IMR-90 (cell line): Measurements from ENCODE around the gene KRT28. TPM values are rescaled to one million over a fixed set of nuclear protein-coding genes. Genes with fewer than 3 reads are reported as not detected.

Source experiments
- ATAC-seq: fragments of 200-7000 bp; cut with Tn5 transposase; 2 replicates; pipeline ENCODE4 v1.9.1; 2020; ENCODE audit warnings: low read depth, mild to moderate bottlenecking, moderate library complexity
- BruUV-seq: library from RNA; stranded (reverse); fragments of 400-500 nt; replicated peaks from 2 replicates; lab custom pipeline; 2021; lab: Mats Ljungman, UMichigan
- CTCF ChIA-PET: fragments of 300-600 bp; formaldehyde crosslinking; extraction: SDS; loops from one replicate; lab custom pipeline; 2021; ENCODE audit warnings: antibody characterized with exemption; lab: Yijun Ruan, JAX
- POLR2A ChIA-PET: fragments of 300-600 bp; sonication (Branson Sonifier 250); formaldehyde crosslinking; loops from one replicate; lab custom pipeline; 2022; ENCODE audit warnings: antibody characterized with exemption; ENCODE audit not compliant: unreplicated experiment; lab: Charles Lee
- DNase-seq: peaks from one replicate; pipeline ENCODE4 v3.0.0; 2013
- H2AFZ ChIP-seq: replicated peaks from 2 replicates; pipeline ENCODE3; 2013; ENCODE audit warnings: low read length, mild to moderate bottlenecking; ENCODE audit not compliant: poor library complexity
- H2AK5ac ChIP-seq: 2 replicates; pipeline ENCODE4 v1.6.1; 2013; ENCODE audit warnings: low read depth, low read length, inconsistent platforms
- H2AK9ac ChIP-seq: replicated peaks from 2 replicates; pipeline ENCODE3; 2013; ENCODE audit warnings: mild to moderate bottlenecking, low read depth, low read length, moderate library complexity; ENCODE audit not compliant: poor library complexity
- H2BK120ac ChIP-seq: 2 replicates; pipeline ENCODE4 v1.6.1; 2013; ENCODE audit warnings: low read depth, low read length, inconsistent platforms
- H2BK15ac ChIP-seq: 3 replicates; pipeline ENCODE4 v1.6.1; 2013; ENCODE audit warnings: low read depth, low read length, inconsistent platforms
- H2BK20ac ChIP-seq: 2 replicates; pipeline ENCODE4 v1.6.1; 2013; ENCODE audit warnings: low read depth, mild to moderate bottlenecking, inconsistent platforms, low read length, moderate library complexity
- H2BK5ac ChIP-seq: 2 replicates; pipeline ENCODE4 v1.6.1; 2013; ENCODE audit warnings: mild to moderate bottlenecking, low read depth, low read length, inconsistent platforms; ENCODE audit not compliant: poor library complexity, severe bottlenecking
- H3K14ac ChIP-seq: replicated peaks from 2 replicates; pipeline ENCODE4 v1.6.1; 2013; ENCODE audit warnings: low read depth, low read length, inconsistent platforms
- H3K18ac ChIP-seq: 2 replicates; pipeline ENCODE4 v1.6.1; 2013; ENCODE audit warnings: low read depth, low read length, control low read depth
- H3K23ac ChIP-seq: 2 replicates; pipeline ENCODE4 v1.6.1; 2013; ENCODE audit warnings: low read depth, low read length, inconsistent platforms
- H3K27ac ChIP-seq: 2 replicates; pipeline ENCODE4 v1.5.1; 2013; ENCODE audit warnings: mild to moderate bottlenecking, control low read depth, low read length; ENCODE audit not compliant: insufficient read depth
- H3K27me3 ChIP-seq: 2 replicates; pipeline ENCODE4 v1.6.1; 2013; ENCODE audit warnings: low read length; ENCODE audit not compliant: control insufficient read depth, insufficient read depth
- H3K36me3 ChIP-seq: 2 replicates; pipeline ENCODE4 v1.6.1; 2013; ENCODE audit warnings: low read length, mixed read lengths; ENCODE audit not compliant: control insufficient read depth, insufficient read depth
- H3K4ac ChIP-seq: 2 replicates; pipeline ENCODE4 v1.6.1; 2013; ENCODE audit warnings: low read depth, low read length, inconsistent platforms
- H3K4me1 ChIP-seq: 2 replicates; pipeline ENCODE4 v1.6.1; 2013; ENCODE audit warnings: low read length, mixed read lengths; ENCODE audit not compliant: control insufficient read depth, insufficient read depth
- H3K4me2 ChIP-seq: 2 replicates; pipeline ENCODE4 v1.6.1; 2013; ENCODE audit warnings: low read depth, mild to moderate bottlenecking, control low read depth, low read length, moderate library complexity
- H3K4me3 ChIP-seq: 2 replicates; pipeline ENCODE4 v1.5.1; 2013; ENCODE audit warnings: low read depth, mild to moderate bottlenecking, control low read depth, low read length, moderate library complexity; ENCODE audit not compliant: insufficient read depth
- H3K56ac ChIP-seq: 2 replicates; pipeline ENCODE4 v1.6.1; 2013; ENCODE audit warnings: low read length, inconsistent platforms; ENCODE audit not compliant: insufficient read depth; ENCODE audit errors: extremely low read depth
- H3K79me1 ChIP-seq, 2 experiments: 2 replicates each; pipeline ENCODE4 v1.6.1; 2013; ENCODE audit warnings: low read length in 2 of 2, inconsistent platforms in 1 of 2, low read depth in 1 of 2
- H3K9ac ChIP-seq: 2 replicates; pipeline ENCODE4 v1.6.1; 2013; ENCODE audit warnings: low read depth, low read length, control low read depth
- H3K9me1 ChIP-seq: 2 replicates; pipeline ENCODE4 v1.6.1; 2013; ENCODE audit warnings: low read length, inconsistent platforms; ENCODE audit not compliant: insufficient read depth
- H3K9me3 ChIP-seq: 2 replicates; pipeline ENCODE4 v1.6.1; 2013; ENCODE audit warnings: low read length; ENCODE audit not compliant: control insufficient read depth, insufficient read depth
- H4K20me1 ChIP-seq: 2 replicates; pipeline ENCODE4 v1.6.1; 2013; ENCODE audit warnings: low read length, inconsistent platforms; ENCODE audit not compliant: insufficient read depth
- H4K5ac ChIP-seq: 2 replicates; pipeline ENCODE4 v1.6.1; 2013; ENCODE audit warnings: mild to moderate bottlenecking, low read depth, low read length, control low read depth
- H4K8ac ChIP-seq, 2 experiments: 2 replicates each; pipeline ENCODE4 v1.6.1; 2013; ENCODE audit warnings: low read depth in 2 of 2, low read length in 2 of 2, control low read depth in 1 of 2, inconsistent platforms in 1 of 2
- H4K91ac ChIP-seq: 2 replicates; pipeline ENCODE4 v1.6.1; 2013; ENCODE audit warnings: low read depth, low read length, inconsistent platforms; ENCODE audit not compliant: insufficient read depth
- BHLHE40 ChIP-seq: fragments of 150-350 bp; IDR thresholded peaks from 2 replicates; pipeline ENCODE4 v1.6.1; 2016; ENCODE audit warnings: mild to moderate bottlenecking, low read depth, low read length
- CHD1 ChIP-seq: IDR thresholded peaks from 2 replicates; pipeline ENCODE4 v1.6.1; 2012; ENCODE audit warnings: low read depth, low read length, improper control_type of control experiment
- FOS ChIP-seq: fragments of 150-350 bp; IDR thresholded peaks from 2 replicates; pipeline ENCODE4 v1.6.1; 2016; ENCODE audit warnings: low read depth, low read length
- MAFK ChIP-seq: IDR thresholded peaks from 2 replicates; pipeline ENCODE4 v1.6.1; 2012; ENCODE audit warnings: low read depth, low read length, improper control_type of control experiment
- MAZ ChIP-seq: IDR thresholded peaks from 2 replicates; pipeline ENCODE4 v1.6.1; 2012; ENCODE audit warnings: low read depth, mild to moderate bottlenecking, low read length, improper control_type of control experiment, moderate library complexity, borderline replicate concordance
- MXI1 ChIP-seq: IDR thresholded peaks from 2 replicates; pipeline ENCODE4 v1.6.1; 2012; ENCODE audit warnings: low read depth, mild to moderate bottlenecking, low read length, moderate library complexity, borderline replicate concordance
- RAD21 ChIP-seq: IDR thresholded peaks from 2 replicates; pipeline ENCODE4 v1.6.1; 2012; ENCODE audit warnings: low read length, improper control_type of control experiment
- RFX5 ChIP-seq: IDR thresholded peaks from 2 replicates; pipeline ENCODE4 v1.8.0; 2012; ENCODE audit warnings: low read depth, mild to moderate bottlenecking, low read length, moderate library complexity
- WGBS, 2 experiments: methylation state at CpG; one replicate each; pipeline versions ENCODE4 v1.1.5 to v1.1.7; 2013; ENCODE audit warnings: missing lambda C conversion rate in 2 of 2; ENCODE audit not compliant: insufficient read length in 1 of 2; ENCODE audit errors: extremely low coverage in 2 of 2; 5-methylcytosine and 5-hydroxymethylcytosine counted together
- dilution Hi-C: fragments of 300-500 bp; cut with HindIII; formaldehyde crosslinking; loops from one replicate; pipeline ENCODE4 v1.14.3; 2018; ENCODE audit warnings: low sequenced_read_pairs; ENCODE audit not compliant: unreplicated experiment
- in situ Hi-C: fragments of 300-500 bp; cut with MboI; formaldehyde crosslinking; loops from 3 replicates; pipeline ENCODE4 v1.14.3; 2019; ENCODE audit warnings: low sequenced_read_pairs, inconsistent platforms, mixed read lengths
- intact Hi-C: fragments of 100-400 bp; cut with micrococcal nuclease; formaldehyde crosslinking; loops from 2 replicates; pipeline ENCODE4 v1.10.0; 2022
- polyA plus RNA-seq, 3 experiments: library from polyadenylated mRNA; depleted of rRNA; stranded (reverse); fragments of >200 nt; gene quantifications; 2 replicates each; pipeline ENCODE4 v1.2.3, GENCODE V29; 2012; ENCODE audit warnings: low replicate concordance in 1 of 3
- total RNA-seq: library from RNA; depleted of rRNA; stranded (reverse); fragments of >200 nt; gene quantifications from 2 replicates; pipeline ENCODE4 v1.2.3, GENCODE V29; 2012
- TF ChIP-seq, protein P1 (sequence below): fragments of 150-350 bp; IDR thresholded peaks from 2 replicates; pipeline ENCODE4 v1.6.1; 2017; ENCODE audit warnings: mild to moderate bottlenecking, antibody characterized with exemption, low read length, low read depth

The KRT28 gene
- total and polyA plus RNA-seq, 2 of the 4 experiments (the other 2 are of a cell fraction) = not detected

DNA sequence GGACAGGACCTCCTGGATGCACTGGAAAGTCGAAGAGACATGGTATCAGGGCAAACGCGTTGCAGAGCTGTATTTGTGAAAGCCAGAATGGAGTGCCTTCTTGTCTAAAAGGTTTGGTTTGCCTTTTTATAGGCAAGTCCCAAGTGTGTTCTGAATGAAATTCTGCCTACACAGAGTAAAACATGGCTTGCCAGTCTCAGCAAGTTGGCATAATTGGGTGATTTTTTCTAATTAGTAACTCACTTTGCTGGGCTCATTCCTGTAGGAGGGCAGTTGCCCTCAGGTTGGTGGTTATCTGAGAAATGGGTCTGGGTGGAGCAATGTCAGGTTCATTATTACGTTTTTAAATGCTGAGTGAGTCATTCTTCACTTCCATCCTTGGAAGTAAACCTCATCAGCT, 44.5 kb downstream of the KRT28 start, which contains the start of gene KRT25:
Gene KRT25 (minus strand): TSS at position 101 of the 400 bp plus-strand sequence. CDS start 60 bp downstream, at position 41.
- no peak within 1 kb of the TSS for H2AK9ac ChIP-seq
- no peak within 1 kb of the TSS for H3K14ac ChIP-seq
- H3K27ac ChIP-seq = no peak within 1 kb of the TSS
- H2AFZ ChIP-seq = no peak within 1 kb of the TSS
- H3K4me2 ChIP-seq = no peak within 1 kb of the TSS
- H2AK5ac ChIP-seq = no peak within 1 kb of the TSS
- H3K9me1 ChIP-seq = no peaks in the 10 kb centered on the region
- no peak within 1 kb of the TSS for H2BK20ac ChIP-seq
- dilution Hi-C loops = no loop called here
- H3K23ac ChIP-seq = no peak within 1 kb of the TSS
- no TSS peak for BruUV-seq
- ChIA-PET POLR2A (no interaction called here), CTCF (no interaction called here)
- ATAC-seq (no peak), DNase-seq (no peak)
- no peak within 1 kb of the TSS for H3K56ac ChIP-seq
- no peaks in the 10 kb centered on the region; the same call in 1 of the 2 replicates for H3K9me3 ChIP-seq
- no peak within 1 kb of the TSS for H3K9ac ChIP-seq
- TF ChIP-seq BHLHE40 (no peak), MAFK (no peak), RFX5 (no peak), RAD21 (no peak), MXI1 (no peak), FOS (no peak), MAZ (no peak), CHD1 (no peak)
- TF ChIP-seq, protein P1, sequence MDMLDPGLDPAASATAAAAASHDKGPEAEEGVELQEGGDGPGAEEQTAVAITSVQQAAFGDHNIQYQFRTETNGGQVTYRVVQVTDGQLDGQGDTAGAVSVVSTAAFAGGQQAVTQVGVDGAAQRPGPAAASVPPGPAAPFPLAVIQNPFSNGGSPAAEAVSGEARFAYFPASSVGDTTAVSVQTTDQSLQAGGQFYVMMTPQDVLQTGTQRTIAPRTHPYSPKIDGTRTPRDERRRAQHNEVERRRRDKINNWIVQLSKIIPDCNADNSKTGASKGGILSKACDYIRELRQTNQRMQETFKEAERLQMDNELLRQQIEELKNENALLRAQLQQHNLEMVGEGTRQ = no peak
- in situ Hi-C loops = no loop called here
- no peak within 1 kb of the TSS for H3K4ac ChIP-seq
- H2BK120ac ChIP-seq = no peak within 1 kb of the TSS
- intact Hi-C loops = loop anchor here (10.0 kb wide), 1 partner anchor 50 kb away; the partner anchor contains the start of gene KRT24
- H3K36me3 ChIP-seq = no peaks in the 10 kb centered on the region
- H4K8ac ChIP-seq = no peak within 1 kb of the TSS
- no peak within 1 kb of the TSS for H2BK5ac ChIP-seq
- H3K27me3 ChIP-seq = peaks cover 13% of the 10 kb centered on the region
- H2BK15ac ChIP-seq = no peak within 1 kb of the TSS
- no peak within 1 kb of the TSS for H4K5ac ChIP-seq
- WGBS, 2 experiments = no CpG with 5 or more reads among the region's 4 CpGs
- no peaks in the 10 kb centered on the region for H4K20me1 ChIP-seq
- no peaks in the 10 kb centered on the region for H3K79me1 ChIP-seq
- H4K91ac ChIP-seq = no peak within 1 kb of the TSS
- no peak within 1 kb of the TSS for H3K18ac ChIP-seq
- no peak within 1 kb of the TSS for H3K4me3 ChIP-seq
- no peaks in the 10 kb centered on the region for H3K4me1 ChIP-seq
